GM12801 (cell line): ENCODE measurements around the gene DDX31.

Experiments
- TF ChIP-seq, protein P1 (sequence below): IDR thresholded peaks from one replicate; pipeline ENCODE4 v1.5.1; 2011; ENCODE audit warnings: control low read depth; ENCODE audit not compliant: insufficient read length; ENCODE audit errors: extremely low read depth

The DDX31 gene

DNA sequence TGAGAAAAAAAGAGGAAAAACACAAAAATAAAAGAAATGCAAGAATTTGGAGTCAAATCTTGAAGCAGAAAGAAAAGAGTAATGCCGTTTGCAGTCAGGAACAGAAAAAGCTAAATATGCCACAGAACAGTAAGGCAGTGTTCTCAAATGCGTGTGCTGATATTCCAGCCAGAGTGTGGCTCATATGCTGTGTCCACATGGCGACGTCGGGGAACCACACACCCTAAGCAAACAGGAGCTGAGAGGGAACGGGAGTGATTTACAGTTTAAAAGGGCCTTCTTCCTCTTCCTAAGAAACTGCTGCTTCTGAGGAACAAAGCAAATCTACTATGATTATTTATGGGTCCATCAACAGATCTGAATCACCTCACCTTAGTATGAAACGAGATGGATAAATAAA, 42.7 kb downstream of the DDX31 start:
- TF ChIP-seq, protein P1, sequence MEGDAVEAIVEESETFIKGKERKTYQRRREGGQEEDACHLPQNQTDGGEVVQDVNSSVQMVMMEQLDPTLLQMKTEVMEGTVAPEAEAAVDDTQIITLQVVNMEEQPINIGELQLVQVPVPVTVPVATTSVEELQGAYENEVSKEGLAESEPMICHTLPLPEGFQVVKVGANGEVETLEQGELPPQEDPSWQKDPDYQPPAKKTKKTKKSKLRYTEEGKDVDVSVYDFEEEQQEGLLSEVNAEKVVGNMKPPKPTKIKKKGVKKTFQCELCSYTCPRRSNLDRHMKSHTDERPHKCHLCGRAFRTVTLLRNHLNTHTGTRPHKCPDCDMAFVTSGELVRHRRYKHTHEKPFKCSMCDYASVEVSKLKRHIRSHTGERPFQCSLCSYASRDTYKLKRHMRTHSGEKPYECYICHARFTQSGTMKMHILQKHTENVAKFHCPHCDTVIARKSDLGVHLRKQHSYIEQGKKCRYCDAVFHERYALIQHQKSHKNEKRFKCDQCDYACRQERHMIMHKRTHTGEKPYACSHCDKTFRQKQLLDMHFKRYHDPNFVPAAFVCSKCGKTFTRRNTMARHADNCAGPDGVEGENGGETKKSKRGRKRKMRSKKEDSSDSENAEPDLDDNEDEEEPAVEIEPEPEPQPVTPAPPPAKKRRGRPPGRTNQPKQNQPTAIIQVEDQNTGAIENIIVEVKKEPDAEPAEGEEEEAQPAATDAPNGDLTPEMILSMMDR, result no peak

- TF ChIP-seq, protein P1, result no peak
Observed at GRCh38 chr9:132626285-132626684, 43.5 kb downstream of the DDX31 start.

GRCh38 chr9:132622159-132622558, 47.6 kb downstream of the DDX31 start:
- TF ChIP-seq, protein P1, result no peak

DNA sequence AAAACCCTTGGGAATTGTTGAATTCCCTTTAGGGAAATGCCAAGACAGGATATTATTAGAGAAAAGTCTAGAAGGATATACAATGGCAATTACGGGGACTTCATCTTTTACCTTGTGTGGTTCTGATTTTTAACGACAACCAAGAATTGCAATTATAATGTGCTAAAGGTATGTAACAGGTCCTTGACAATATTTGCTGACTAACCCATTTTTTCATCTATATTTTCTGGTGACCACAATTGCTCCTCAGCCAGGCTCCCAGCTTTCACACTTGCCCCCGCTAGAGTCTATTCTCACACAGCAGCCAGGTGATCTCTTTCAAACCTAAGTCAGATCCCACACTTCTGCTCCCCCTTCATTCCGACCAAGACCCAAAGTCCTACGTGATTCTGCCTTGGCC, 53.1 kb downstream of the DDX31 start:
- TF ChIP-seq, protein P1, result no peak

DNA sequence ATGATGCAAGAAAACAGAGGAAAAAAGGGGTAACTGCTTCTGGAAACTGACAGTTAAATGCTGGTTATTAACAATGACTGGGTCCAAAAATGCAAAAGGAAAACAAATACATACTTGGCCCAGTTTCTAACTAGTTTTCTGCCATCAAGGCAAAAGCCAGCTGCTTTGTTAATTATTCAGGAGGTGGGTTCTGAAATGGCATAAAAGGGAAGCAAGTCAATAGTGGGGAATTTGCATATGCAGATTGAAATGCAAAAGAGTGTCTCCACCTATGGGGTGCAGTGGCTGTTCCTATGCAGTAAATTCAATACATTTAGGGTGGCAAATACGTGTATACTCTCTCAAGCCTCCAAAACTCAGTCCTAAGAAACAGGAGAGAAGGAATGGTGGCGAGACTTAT, 54.0 kb downstream of the DDX31 start:
- TF ChIP-seq, protein P1, result no peak

DNA sequence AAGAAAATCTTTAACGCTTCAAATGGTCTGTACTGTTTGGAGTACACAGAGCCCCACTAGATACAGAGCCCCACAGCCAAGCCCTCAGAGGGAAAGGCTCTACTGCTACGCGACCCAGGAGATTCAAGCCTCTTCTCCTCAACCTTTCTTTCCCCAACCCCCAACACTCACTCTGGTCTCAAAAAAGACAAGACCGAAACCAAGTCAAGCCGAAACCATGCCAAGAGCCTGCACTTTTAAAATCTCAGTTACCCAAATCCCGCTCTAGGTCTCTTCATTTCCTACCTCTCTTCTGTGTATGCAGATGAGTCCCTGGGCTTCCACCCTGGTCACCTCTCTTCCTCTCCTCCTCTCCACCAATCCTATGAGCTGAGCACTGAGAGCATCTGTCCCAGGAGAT, 55.5 kb downstream of the DDX31 start:
- TF ChIP-seq, protein P1, result no peak

GRCh38 chr9:132610661-132611060, 59.1 kb downstream of the DDX31 start:
- TF ChIP-seq, protein P1, result no peak

DNA sequence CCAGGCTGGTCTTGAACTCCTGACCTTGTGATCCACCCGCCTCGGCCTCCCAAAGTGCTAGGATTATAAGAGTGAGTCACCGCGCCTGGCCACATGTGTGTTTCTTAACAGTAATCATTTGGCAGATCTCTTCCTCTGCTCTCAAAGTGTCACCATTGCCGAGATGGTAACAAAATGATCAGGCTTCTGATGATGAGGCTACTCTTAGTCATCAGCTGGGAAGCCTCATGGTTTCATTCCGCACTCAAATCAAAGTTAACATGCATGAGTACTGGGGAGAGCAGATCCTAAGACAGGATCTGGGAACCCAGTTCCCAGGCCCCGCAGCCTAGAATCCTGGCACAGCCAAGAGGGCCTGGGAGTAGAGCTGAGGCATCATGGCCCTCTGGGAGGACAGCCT, 60.0 kb downstream of the DDX31 start:
- TF ChIP-seq, protein P1, result no peak
